K562 (cell line): ENCODE measurements around the gene EIF5B. TPM values are rescaled to one million over a fixed set of nuclear protein-coding genes. Genes with fewer than 3 reads are reported as not detected.
A peak's percentile ranks its signal among the peaks of the same experiment; 100 is the strongest.

ENCODE experiments used
- C11orf30 ChIP-seq: fragments of 450-650 bp; IDR thresholded peaks from 2 replicates; pipeline ENCODE4 v1.6.1; 2016; ENCODE audit warnings: low read depth, mild to moderate bottlenecking
- CTCFL ChIP-seq: IDR thresholded peaks from 2 replicates; pipeline ENCODE4 v1.6.1; 2011; ENCODE audit warnings: borderline replicate concordance, low read depth, mild to moderate bottlenecking, moderate library complexity, low read length; ENCODE audit not compliant: insufficient read depth, poor library complexity, severe bottlenecking
- GABPB1 ChIP-seq: sonication (generic); formaldehyde crosslinking; IDR thresholded peaks from 2 replicates; pipeline ENCODE4 v1.8.0; 2022; ENCODE audit warnings: mild to moderate bottlenecking, missing genetic modification reagents
- MNT ChIP-seq, 2 experiments: fragments of 450-650 bp; conservative IDR thresholded peaks; 2 replicates each; pipeline ENCODE4 v1.6.1; 2017; ENCODE audit warnings: mild to moderate bottlenecking in 2 of 2, moderate library complexity in 2 of 2
- NCOR1 ChIP-seq: fragments of 450-650 bp; IDR thresholded peaks from 2 replicates; pipeline ENCODE4 v1.6.1; 2016; ENCODE audit warnings: mild to moderate bottlenecking, moderate library complexity
- PRDM10 ChIP-seq: fragments of 450-650 bp; IDR thresholded peaks from 2 replicates; pipeline ENCODE4 v1.6.1; 2018; ENCODE audit not compliant: partially characterized antibody
- TOE1 ChIP-seq, 2 experiments: fragments of 450-650 bp in 1 of 2; sonication (generic) in 1 of 2; formaldehyde crosslinking in 1 of 2; IDR thresholded peaks; 2 replicates each; pipeline versions ENCODE4 v1.7.1 to v1.8.0; 2016 to 2022; ENCODE audit warnings: borderline replicate concordance in 2 of 2, mild to moderate bottlenecking in 2 of 2, antibody characterized with exemption in 1 of 2, inconsistent platforms in 1 of 2, low read depth in 1 of 2, missing genetic modification reagents in 1 of 2, moderate library complexity in 1 of 2
- polyA plus RNA-seq, 8 experiments: library from polyadenylated mRNA; depleted of rRNA in 4 of 8; stranded (reverse) in 5 of 8; unstranded in 3 of 8; fragments of >200 nt; fragmentation: Nextera tagmentation in 2 of 8; fragmentation: Illumina TruSeq in 1 of 8; extraction: Ambion mirVana in 2 of 8; extraction: Trizol in 1 of 8; gene quantifications; 2 replicates each; pipeline versions ENCODE4 v1.2.1 to v1.2.3, GENCODE V29; 2011 to 2014; ENCODE audit warnings: inconsistent platforms in 1 of 8, missing spikeins in 1 of 8
- total RNA-seq, 7 experiments: library from RNA; depleted of rRNA in 6 of 7; stranded (reverse); fragments of >200 nt in 6 of 7; fragmentation: Illumina TruSeq in 2 of 7; extraction: Trizol in 2 of 7; gene quantifications; 2 replicates each; pipeline versions ENCODE4 v1.2.1 to v1.2.3, GENCODE V29; 2011 to 2021; ENCODE audit warnings: low replicate concordance in 1 of 7
- TF ChIP-seq, protein P1 (sequence below): sonication (generic); formaldehyde crosslinking; IDR thresholded peaks from 2 replicates; pipeline ENCODE4 v1.8.0; 2023; ENCODE audit warnings: mild to moderate bottlenecking, missing genetic modification reagents

The EIF5B gene
- total and polyA plus RNA-seq, 9 of the 15 experiments (the other 6 are each of a cell fraction or from before 2014, with no cell fraction given), result 26.5 to 143 (median 47.7) TPM

DNA sequence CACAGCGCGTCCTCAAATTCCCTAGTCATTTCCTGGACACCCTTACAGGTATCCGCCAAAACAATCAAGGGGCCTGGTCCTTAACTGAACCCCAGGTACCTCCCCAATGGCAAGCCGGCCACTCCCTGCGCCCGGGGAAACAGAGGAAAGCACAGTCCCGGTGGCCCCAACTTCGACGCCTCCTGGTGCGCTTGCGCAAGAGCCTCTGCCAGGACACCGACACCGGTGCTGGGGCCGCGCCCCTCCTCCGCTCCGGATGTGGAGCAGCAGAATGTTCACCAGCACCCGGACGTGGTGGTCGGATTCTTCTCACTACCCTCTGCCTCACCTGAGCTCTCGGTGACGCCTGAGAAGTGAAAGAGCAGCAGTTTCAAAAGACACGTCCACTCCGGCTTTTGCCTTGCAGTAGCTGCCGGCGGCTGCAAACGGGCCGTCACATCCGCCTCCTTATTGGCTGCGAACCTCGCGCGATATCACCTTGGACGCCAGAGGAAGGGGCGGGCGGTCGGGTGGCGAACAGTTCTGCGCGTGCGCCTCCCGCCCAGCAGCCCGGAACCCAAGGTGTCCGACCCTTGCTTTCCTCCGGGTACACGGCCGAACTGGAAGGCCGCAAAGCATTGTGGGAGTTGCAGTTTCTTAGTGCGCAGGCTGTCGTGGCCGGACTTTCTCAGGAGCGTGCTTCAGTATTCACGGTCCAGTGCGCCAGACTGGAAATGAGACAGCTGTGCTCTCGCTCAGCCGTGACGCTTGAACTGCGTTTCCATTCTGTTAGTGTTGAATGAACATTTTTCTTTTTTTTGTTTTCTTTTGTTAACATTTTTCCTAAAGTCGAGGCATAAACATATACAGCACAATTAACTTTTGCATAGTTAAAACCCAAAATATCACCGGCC lies 1.0 kb upstream of the EIF5B start, which contains the start of gene TXNDC9 (continued):
- peak; percentile 45 to 71; a peak in 2 of 4 replicates for TF ChIP-seq MNT (conservative IDR thresholded peaks at IDR 0.05)
- peak; percentile 98 for TF ChIP-seq GABPB1 (CRISPR knock-in tag)
- 0 out of 2 replicates have a peak, but pooled peaks have one; percentile 24 for TF ChIP-seq TOE1 (IDR thresholded peaks at IDR 0.05; ENCODE audit: borderline replicate concordance)
- TF ChIP-seq TOE1 (CRISPR knock-in tag; IDR thresholded peaks at IDR 0.05; ENCODE audit: borderline replicate concordance, low read depth), result no peak
- TF ChIP-seq PRDM10, result peak; percentile 36
- no peak for TF ChIP-seq CTCFL
- TF ChIP-seq C11orf30, result peak; percentile 81
- TF ChIP-seq NCOR1, result peak; percentile 31; the same call in 1 of the 2 replicates
- TF ChIP-seq, protein P1, sequence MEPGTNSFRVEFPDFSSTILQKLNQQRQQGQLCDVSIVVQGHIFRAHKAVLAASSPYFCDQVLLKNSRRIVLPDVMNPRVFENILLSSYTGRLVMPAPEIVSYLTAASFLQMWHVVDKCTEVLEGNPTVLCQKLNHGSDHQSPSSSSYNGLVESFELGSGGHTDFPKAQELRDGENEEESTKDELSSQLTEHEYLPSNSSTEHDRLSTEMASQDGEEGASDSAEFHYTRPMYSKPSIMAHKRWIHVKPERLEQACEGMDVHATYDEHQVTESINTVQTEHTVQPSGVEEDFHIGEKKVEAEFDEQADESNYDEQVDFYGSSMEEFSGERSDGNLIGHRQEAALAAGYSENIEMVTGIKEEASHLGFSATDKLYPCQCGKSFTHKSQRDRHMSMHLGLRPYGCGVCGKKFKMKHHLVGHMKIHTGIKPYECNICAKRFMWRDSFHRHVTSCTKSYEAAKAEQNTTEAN (CRISPR knock-in tag), result 0 out of 2 replicates have a peak, but pooled peaks have one; percentile 30
